ENCODE results near the gene APOA4. TPM values are rescaled to one million over a fixed set of nuclear protein-coding genes. Genes with fewer than 3 reads are reported as not detected.

APOA4 gene
- total RNA-seq, 1 donor from 2014 or later = not detected

DNA sequence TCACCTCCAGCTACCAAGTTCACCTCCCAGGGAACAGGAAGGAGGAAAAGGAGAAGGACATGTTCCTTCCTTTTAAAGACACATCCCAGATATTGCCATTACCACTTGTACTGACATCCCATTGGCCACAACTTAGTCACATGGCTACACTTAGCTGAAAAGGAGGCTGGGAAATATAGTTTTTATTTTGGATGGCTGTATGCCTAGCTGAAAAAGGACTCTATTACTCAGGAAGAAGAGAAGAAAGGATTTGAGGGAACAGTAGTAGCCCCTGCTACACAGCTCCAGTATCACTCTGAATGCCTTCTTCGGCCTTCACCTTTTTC, 29.4 kb downstream of the APOA4 start:
- Mint-ChIP-seq H3K27me3 (ENCODE audit: unreplicated experiment) (peaks cover 4% of the 10 kb centered on the region), H3K27ac (ENCODE audit: unreplicated experiment) (no peak overlapping the region), H3K9me3 (ENCODE audit: unreplicated experiment) (no peaks in the 10 kb centered on the region), H3K4me3 (ENCODE audit: unreplicated experiment) (no peak overlapping the region), H3K36me3 (ENCODE audit: unreplicated experiment) (no peaks in the 10 kb centered on the region), H3K4me1 (ENCODE audit: unreplicated experiment) (no peaks in the 10 kb centered on the region)
- DNase-seq (ENCODE audit: extremely low spot score, unreplicated experiment) = no peak
- TF ChIP-seq, protein P1, sequence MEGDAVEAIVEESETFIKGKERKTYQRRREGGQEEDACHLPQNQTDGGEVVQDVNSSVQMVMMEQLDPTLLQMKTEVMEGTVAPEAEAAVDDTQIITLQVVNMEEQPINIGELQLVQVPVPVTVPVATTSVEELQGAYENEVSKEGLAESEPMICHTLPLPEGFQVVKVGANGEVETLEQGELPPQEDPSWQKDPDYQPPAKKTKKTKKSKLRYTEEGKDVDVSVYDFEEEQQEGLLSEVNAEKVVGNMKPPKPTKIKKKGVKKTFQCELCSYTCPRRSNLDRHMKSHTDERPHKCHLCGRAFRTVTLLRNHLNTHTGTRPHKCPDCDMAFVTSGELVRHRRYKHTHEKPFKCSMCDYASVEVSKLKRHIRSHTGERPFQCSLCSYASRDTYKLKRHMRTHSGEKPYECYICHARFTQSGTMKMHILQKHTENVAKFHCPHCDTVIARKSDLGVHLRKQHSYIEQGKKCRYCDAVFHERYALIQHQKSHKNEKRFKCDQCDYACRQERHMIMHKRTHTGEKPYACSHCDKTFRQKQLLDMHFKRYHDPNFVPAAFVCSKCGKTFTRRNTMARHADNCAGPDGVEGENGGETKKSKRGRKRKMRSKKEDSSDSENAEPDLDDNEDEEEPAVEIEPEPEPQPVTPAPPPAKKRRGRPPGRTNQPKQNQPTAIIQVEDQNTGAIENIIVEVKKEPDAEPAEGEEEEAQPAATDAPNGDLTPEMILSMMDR (IDR thresholded peaks at IDR 0.05) = no peak

DNA sequence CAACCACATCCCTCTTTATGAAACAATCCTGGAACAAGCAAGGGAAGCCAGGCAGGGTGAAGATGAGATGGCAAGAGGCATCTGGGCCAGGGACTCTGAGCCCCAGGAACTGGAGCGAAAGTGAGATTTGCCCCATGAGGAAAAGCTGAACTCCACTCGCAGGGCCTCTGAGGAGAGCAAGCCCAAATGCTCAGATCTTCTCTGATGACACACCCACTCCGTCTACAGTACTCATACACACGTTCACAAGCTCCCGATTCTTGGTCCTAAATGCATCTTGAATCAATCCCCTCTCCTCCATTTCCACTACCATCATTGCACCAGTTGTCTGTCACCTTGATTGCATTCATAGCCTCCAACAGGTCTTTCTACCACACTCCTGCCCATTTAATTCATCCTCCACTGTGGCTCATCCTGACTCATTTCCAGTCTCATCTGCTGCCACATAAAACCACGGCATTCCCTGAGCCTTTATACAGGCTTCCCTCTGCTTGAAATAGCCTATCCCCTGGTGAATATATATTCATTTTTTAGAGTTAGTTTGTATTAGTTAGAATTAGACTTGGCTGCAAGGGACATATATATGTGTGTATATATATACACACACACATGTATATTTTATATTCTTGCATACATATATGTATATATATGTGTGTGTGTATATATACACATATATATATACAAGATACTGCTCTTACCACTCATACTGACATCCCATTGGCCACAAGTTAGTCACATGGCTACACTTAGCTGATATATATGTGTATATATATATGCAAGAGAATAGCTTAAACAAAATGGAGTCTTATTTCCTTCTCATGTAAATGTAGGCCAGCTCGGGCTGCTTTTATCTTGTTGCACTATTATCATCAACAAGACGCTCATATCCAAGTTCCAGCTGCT, 30.0 kb downstream of the APOA4 start:
- Mint-ChIP-seq H3K27me3 (ENCODE audit: unreplicated experiment) (no peaks in the 10 kb centered on the region), H3K36me3 (ENCODE audit: unreplicated experiment) (no peaks in the 10 kb centered on the region)
- peak; percentile 36 for DNase-seq (ENCODE audit: extremely low spot score, unreplicated experiment)

DNA sequence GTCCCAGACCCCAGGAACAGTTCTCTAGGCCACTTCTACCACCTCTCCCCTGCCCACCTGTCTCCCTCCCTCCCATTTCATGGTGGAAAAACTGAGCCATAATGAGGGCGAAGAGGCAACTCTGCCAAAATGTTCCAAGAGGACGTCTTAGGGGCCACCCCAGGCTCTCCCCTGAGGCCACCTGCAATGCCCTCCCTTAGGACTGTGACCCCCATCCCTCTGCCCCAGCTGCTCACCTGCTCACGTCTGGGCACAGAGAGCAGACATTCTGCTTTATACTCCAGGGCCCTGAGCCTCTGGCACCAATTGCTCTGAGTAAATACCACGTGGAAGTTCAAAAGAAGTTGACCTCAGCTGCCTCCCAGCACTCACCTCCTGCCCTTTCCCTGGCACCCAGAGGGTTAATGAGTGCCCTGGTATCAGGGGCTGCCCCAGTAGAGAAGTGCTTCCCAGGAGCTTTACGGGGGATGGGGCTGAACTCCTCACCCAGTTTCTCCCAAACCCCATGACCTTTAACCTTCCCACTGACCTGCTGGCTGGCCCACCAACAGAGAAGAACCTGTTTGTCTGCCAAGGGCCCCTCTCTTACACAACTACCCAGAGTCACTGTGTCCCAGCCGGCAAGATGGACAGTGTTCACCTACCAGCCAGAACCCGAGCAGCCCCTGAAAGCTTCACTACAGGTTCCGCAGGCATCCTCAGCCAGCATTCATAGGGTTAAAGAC, 30.8 kb downstream of the APOA4 start:
- no peak overlapping the region for H3K4me3 Mint-ChIP-seq (ENCODE audit: unreplicated experiment)
- TF ChIP-seq, protein P1 (IDR thresholded peaks at IDR 0.05) = no peak
- no peaks in the 10 kb centered on the region for H3K9me3 Mint-ChIP-seq (ENCODE audit: unreplicated experiment)
- H3K4me1 Mint-ChIP-seq (ENCODE audit: unreplicated experiment) = peaks cover 6% of the 10 kb centered on the region
- H3K36me3 Mint-ChIP-seq (ENCODE audit: unreplicated experiment) = no peaks in the 10 kb centered on the region
- DNase-seq (ENCODE audit: extremely low spot score, unreplicated experiment) = peak; percentile 64
- H3K27ac Mint-ChIP-seq (ENCODE audit: unreplicated experiment) = no peak overlapping the region
- H3K27me3 Mint-ChIP-seq (ENCODE audit: unreplicated experiment) = no peaks in the 10 kb centered on the region

More for the DNA sequence above, 30.0 kb downstream of the APOA4 start:
- Mint-ChIP-seq H3K9me3 (ENCODE audit: unreplicated experiment) (no peaks in the 10 kb centered on the region), H3K4me1 (ENCODE audit: unreplicated experiment) (peaks cover 6% of the 10 kb centered on the region), H3K27ac (ENCODE audit: unreplicated experiment) (no peak overlapping the region), H3K4me3 (ENCODE audit: unreplicated experiment) (no peak overlapping the region)
- TF ChIP-seq, protein P1 (IDR thresholded peaks at IDR 0.05) = no peak

DNA sequence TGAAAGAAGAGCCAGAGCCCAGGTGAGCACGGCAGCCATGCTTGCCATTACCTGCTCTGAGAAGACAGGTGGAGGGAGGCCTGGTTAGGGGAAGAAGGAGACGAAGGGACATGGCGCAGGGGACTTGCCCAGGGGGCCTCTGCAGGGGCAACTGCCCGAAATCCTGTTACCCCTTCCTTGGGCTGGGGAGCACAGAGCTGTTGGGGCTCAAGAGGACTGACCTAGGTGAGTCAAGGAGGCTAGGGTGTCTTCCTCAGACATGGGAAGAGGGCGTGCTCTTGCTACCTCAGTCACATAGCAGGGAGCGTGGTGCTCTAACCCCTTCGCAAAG, 31.3 kb downstream of the APOA4 start, which contains the start of gene APOA5:
APOA5 (minus strand) TSS at position 67 of the 331 bp plus-strand sequence; CDS start at position 48, 19 bp downstream.
- TF ChIP-seq, protein P1 (IDR thresholded peaks at IDR 0.05) = no peak
- Mint-ChIP-seq H3K36me3 (ENCODE audit: unreplicated experiment) (no peaks in the 10 kb centered on the region), H3K9me3 (ENCODE audit: unreplicated experiment) (no peaks in the 10 kb centered on the region), H3K27ac (ENCODE audit: unreplicated experiment) (no peak within 1 kb of the TSS), H3K4me1 (ENCODE audit: unreplicated experiment) (peaks cover 11% of the 10 kb centered on the region), H3K27me3 (ENCODE audit: unreplicated experiment) (no peaks in the 10 kb centered on the region), H3K4me3 (ENCODE audit: unreplicated experiment) (no peak within 1 kb of the TSS)
- DNase-seq (ENCODE audit: extremely low spot score, unreplicated experiment) = no peak
